Erythroblast (primary cell): ENCODE results near the gene CBX2.
A peak's percentile ranks its signal among the peaks of the same experiment; 100 is the strongest.

Experiments used
- DNase-seq, 2 experiments: peaks; one replicate each; lab custom pipeline; 2025; lab: John Stamatoyannopoulos, UW
- GATA1 ChIP-seq: IDR thresholded peaks from 2 replicates; pipeline ENCODE4 v1.6.1; 2011; ENCODE audit warnings: low read depth, mild to moderate bottlenecking, control low read depth, low read length, moderate library complexity
- POLR2A ChIP-seq: IDR thresholded peaks from 2 replicates; pipeline ENCODE4 v1.6.1; 2011; ENCODE audit warnings: mild to moderate bottlenecking, low read length

Gene CBX2

GRCh38 chr17:79800325-79801155 is 22.6 kb downstream of the CBX2 start:
- DNase-seq, result peak; percentile 51 to 62
- TF ChIP-seq GATA1 (no peak), POLR2A (no peak)

GRCh38 chr17:79801156-79802038 is 23.4 kb downstream of the CBX2 start:
- TF ChIP-seq GATA1 (no peak), POLR2A (no peak)
- DNase-seq, result peak; percentile 35 to 42

DNA sequence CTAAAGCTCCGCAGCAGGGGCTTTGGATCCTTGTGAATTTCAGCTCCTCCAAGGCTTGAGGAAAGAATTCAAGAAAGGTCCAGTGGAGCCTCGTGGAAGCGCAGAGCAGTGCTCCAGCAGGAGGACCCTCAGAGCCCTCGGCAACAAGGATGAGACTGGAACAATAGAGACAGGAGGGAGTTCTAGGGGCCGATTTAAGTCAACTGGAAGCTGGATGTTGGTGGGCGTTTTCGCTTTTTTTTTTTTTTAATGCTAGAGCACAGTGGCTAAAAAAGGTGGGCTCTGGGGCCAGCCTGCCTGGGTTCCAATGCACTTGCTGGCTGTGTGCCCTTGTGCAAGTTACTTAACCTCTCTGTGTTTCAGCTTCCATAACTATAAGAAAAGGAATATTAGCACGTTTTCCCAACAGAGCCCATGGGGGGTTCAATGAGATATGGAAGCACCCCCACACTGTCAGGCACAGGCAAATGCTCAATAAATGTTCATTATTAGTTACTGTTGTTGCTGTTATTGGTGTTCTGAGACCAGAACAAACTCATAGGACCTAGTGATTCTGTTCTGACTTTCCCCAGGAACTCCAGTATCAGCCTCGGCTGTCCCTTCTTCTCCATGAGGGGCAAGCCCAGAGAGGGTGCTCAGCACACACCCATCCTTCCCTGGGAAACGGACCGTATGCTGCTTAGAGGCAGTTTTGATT is 24.2 kb downstream of the CBX2 start:
- DNase-seq, result no peak
- TF ChIP-seq POLR2A, result no peak
- TF ChIP-seq GATA1, result no peak

DNA sequence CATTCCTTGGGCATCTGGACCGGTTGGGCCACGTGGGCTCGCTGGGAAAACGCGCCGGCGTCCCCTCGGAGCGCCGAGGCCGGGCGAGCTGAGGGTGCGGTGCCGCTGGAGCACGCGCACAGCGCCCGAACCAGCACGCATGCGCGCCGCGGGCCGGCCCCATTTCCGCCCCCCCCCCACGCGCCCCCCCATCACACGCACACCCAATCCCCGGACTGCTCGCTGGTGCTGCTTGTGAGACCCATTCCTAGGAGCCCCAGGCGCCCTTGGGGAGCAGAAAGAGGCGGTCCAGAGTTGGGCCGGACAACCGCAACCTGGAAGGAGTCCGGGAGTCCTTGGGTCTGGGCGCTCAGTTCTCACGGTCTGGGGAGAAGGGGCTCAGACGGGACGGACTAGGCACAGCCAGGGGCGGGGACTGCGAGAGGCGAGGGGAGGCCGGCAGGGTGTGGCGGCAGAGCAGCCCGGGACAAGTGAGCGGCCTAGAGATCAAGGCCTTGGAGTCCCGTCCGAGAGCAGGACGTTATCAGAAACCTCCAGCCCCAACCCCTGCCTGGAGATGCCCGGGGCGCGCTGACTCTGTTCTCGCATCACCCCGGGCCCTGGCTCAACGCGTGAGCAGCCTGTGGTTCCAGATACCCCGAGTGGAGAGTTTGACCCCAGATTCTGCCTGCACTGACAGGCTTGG is 24.9 kb downstream of the CBX2 start:
- TF ChIP-seq GATA1 (no peak), POLR2A (no peak)

GRCh38 chr17:79803421-79803996 is 25.6 kb downstream of the CBX2 start:
- DNase-seq, result no peak
- TF ChIP-seq GATA1 (no peak), POLR2A (no peak)

More for the DNA sequence above, 24.9 kb downstream of the CBX2 start:
- DNase-seq, result peak; percentile 82 to 91

- no peak for TF ChIP-seq POLR2A
- DNase-seq, result peak in 1 of 2 experiments; percentile 23
Observed at GRCh38 chr17:79803997-79804855, 26.3 kb downstream of the CBX2 start.

DNA sequence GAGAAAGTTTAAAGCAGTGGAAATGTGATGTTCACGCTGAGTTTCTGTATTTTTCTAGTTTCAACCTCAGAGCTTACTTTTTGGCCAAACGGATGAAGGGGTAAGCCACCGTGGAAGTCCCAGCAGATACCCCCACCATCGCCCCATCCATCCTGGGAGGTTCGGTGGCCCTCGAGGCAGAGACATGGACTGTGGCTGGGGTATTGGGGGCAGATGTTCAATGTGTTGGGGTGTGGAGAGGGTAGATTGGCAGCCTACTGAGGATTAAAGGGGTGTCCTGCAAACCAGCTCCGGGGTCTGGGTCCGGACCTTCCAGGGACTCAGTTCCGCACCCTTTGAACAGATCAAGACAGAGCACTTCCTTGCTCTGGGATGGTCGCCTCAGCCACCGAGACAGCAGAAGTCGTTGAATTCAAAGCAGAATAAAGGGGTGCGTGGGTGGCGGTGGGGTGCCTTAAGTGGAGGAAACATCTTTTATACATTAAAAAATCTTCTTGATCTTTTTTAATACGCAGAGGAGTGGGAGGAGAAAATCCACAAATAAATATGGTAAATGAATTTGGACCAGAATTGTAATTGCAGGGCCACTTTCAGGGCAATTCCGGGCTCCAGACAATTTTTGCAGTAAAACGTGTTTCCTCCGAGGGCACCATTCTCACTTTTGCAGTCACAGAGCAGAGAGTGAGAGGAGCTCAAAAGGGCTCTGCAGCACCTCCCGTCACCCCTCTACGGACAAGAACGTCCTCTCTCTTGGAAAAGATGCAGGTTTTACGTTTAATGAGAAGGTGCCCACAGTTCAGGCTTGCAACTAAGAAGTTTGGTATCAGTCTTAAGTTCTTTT is 27.1 kb downstream of the CBX2 start:
- no peak for DNase-seq
- TF ChIP-seq GATA1, result no peak
- TF ChIP-seq POLR2A, result no peak

GRCh38 chr17:79806446-79806760 is 28.5 kb downstream of the CBX2 start:
- no peak for TF ChIP-seq GATA1
- no peak for TF ChIP-seq POLR2A
- no peak for DNase-seq

DNA sequence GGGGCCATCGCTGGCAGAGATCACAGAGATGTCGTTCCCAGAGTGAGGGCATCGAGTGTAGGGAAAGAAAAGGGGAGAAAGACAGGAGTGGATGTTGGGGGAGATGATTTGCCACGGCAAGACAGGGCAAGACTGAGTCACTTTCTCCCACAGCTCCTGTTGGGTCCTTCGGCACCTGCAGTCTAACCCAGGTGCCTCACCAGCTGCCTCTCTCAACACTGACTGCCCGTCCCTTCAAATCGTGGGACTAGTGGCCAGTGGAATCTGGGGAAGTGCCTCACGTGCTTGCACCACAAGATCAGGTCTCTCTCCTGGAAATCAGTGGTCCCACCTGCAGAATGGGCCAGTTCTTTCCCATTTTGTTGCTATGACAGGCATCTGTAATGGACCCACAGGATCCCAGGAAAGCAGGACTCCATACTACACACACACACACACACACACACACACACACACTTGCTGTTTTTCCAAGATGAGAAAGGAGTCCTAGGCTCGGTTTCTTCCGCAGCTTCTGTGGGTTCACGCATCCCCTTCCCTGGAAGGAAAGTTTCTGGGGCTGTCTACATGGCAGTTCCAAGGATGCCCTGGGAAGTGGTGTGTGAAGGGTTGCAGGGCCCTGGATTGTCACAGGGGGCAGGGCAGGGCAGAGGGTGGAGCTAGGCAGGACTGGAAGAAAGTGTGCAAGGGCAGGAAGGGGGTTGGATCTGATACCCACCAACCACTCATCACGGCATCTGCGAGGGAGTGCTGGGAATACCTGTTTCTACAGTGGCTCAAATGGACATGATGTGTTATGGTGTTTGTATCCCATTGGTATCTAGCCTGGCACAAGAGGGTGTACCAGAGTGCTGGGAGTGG is 29.1 kb downstream of the CBX2 start:
- no peak for DNase-seq
- no peak for TF ChIP-seq POLR2A
- no peak for TF ChIP-seq GATA1

GRCh38 chr17:79808763-79809529 is 31.0 kb downstream of the CBX2 start:
- no peak for TF ChIP-seq GATA1
- no peak for TF ChIP-seq POLR2A
- peak in 1 of 2 experiments; percentile 35 for DNase-seq
